Karpas-422 (cell line): ENCODE data around the gene SYDE1. TPM values are rescaled to one million over a fixed set of nuclear protein-coding genes. Genes with fewer than 3 reads are reported as not detected.
A peak's percentile ranks its signal among the peaks of the same experiment; 100 is the strongest.

Source experiments
- DNase-seq: peaks from one replicate; pipeline ENCODE4 v3.0.0-alpha.2; 2015
- H2AFZ ChIP-seq: fragments of 200-600 bp; sonication (generic); 2 replicates; pipeline ENCODE4 v1.6.1; 2014; ENCODE audit warnings: antibody characterized with exemption, low read length, mixed read lengths
- H3K27ac ChIP-seq: fragments of 200-600 bp; sonication (generic); 2 replicates; pipeline ENCODE4 v1.5.1; 2014; ENCODE audit warnings: mild to moderate bottlenecking, low read length, moderate library complexity
- H3K27me3 ChIP-seq: fragments of 200-600 bp; sonication (generic); 2 replicates; pipeline ENCODE4 v1.6.1; 2014; ENCODE audit warnings: low read length, mixed read lengths
- H3K36me3 ChIP-seq: fragments of 200-600 bp; sonication (generic); 2 replicates; pipeline ENCODE4 v1.6.1; 2014; ENCODE audit warnings: low read length, mixed read lengths; ENCODE audit not compliant: insufficient read depth
- H3K4me1 ChIP-seq: fragments of 200-600 bp; sonication (generic); 2 replicates; pipeline ENCODE4 v1.6.1; 2014; ENCODE audit warnings: mild to moderate bottlenecking, low read length, mixed read lengths
- H3K4me2 ChIP-seq: fragments of 200-600 bp; sonication (generic); 2 replicates; pipeline ENCODE4 v1.6.1; 2014; ENCODE audit warnings: low read length, low read depth, mild to moderate bottlenecking; ENCODE audit not compliant: poor library complexity, severe bottlenecking
- H3K4me3 ChIP-seq: fragments of 200-600 bp; sonication (generic); 2 replicates; pipeline ENCODE4 v1.5.1; 2014; ENCODE audit warnings: mild to moderate bottlenecking, antibody characterized with exemption, low read length, mixed read lengths
- H3K79me2 ChIP-seq: fragments of 200-600 bp; sonication (generic); 2 replicates; pipeline ENCODE4 v1.6.1; 2014; ENCODE audit warnings: mild to moderate bottlenecking, low read length, mixed read lengths
- H3K9ac ChIP-seq: fragments of 200-600 bp; sonication (generic); 2 replicates; pipeline ENCODE4 v1.6.0; 2014; ENCODE audit warnings: low read length
- H3K9me2 ChIP-seq: fragments of 200-600 bp; sonication (generic), shearing (Covaris generic); replicated peaks from 2 replicates; pipeline ENCODE4 v1.6.0; 2014; ENCODE audit warnings: mild to moderate bottlenecking, low read length, moderate library complexity; ENCODE audit not compliant: insufficient read depth
- H3K9me3 ChIP-seq: fragments of 300-700, 200-600 bp; sonication (generic); 2 replicates; pipeline ENCODE4 v1.6.1; 2014; ENCODE audit warnings: low read length, mixed read lengths
- H4K20me1 ChIP-seq: fragments of 200-600 bp; sonication (generic); 2 replicates; pipeline ENCODE4 v1.6.1; 2014; ENCODE audit warnings: mild to moderate bottlenecking, antibody characterized with exemption, low read length, low read depth; ENCODE audit not compliant: insufficient read depth
- total RNA-seq: library from RNA; depleted of rRNA; stranded (reverse); fragments of >200 nt; shearing (Covaris generic); gene quantifications from 2 replicates; pipeline ENCODE4 v1.2.3, GENCODE V29; 2014; ENCODE audit warnings: low replicate concordance

SYDE1 gene
- total RNA-seq, 1 experiment from 2014 or later: not detected

- peak overlapping the region; percentile 90 for H3K4me3 ChIP-seq
- peak overlapping the region; percentile 91 for H3K4me2 ChIP-seq
- H2AFZ ChIP-seq: no peak overlapping the region
Measured at GRCh38 chr19:15126131-15126910, 19.1 kb downstream of the SYDE1 start.

GRCh38 chr19:15128162-15128770 lies 21.1 kb downstream of the SYDE1 start:
- H3K9me2 ChIP-seq: no peaks in the 10 kb centered on the region
- peaks cover 12% of the 10 kb centered on the region for H3K4me1 ChIP-seq
- H3K4me2 ChIP-seq: no peak overlapping the region
- H4K20me1 ChIP-seq: no peaks in the 10 kb centered on the region
- no peak overlapping the region for H2AFZ ChIP-seq
- no peaks in the 10 kb centered on the region for H3K27me3 ChIP-seq
- H3K4me3 ChIP-seq: no peak overlapping the region
- H3K9me3 ChIP-seq: no peaks in the 10 kb centered on the region
- H3K36me3 ChIP-seq: no peaks in the 10 kb centered on the region
- peaks cover 17% of the 10 kb centered on the region; the same call in 1 of the 2 replicates for H3K79me2 ChIP-seq
- no peak overlapping the region for H3K27ac ChIP-seq
- no peak overlapping the region for H3K9ac ChIP-seq
- peak; percentile 4 for DNase-seq

More at GRCh38 chr19:15126131-15126910, 19.1 kb downstream of the SYDE1 start:
- Histone ChIP-seq H3K79me2 (peaks cover 19% of the 10 kb centered on the region; the same call in 1 of the 2 replicates), H3K36me3 (no peaks in the 10 kb centered on the region), H3K27me3 (no peaks in the 10 kb centered on the region), H3K9ac (peak overlapping the region; percentile 63), H3K27ac (0 out of 2 replicates have a peak overlapping the region, but pooled peaks have one; percentile 23), H3K9me3 (no peaks in the 10 kb centered on the region), H4K20me1 (no peaks in the 10 kb centered on the region), H3K9me2 (no peaks in the 10 kb centered on the region), H3K4me1 (peaks cover 12% of the 10 kb centered on the region)
- DNase-seq: peak; percentile 36

GRCh38 chr19:15129856-15130585 lies 22.8 kb downstream of the SYDE1 start:
- H3K9ac ChIP-seq: no peak overlapping the region
- no peaks in the 10 kb centered on the region for H4K20me1 ChIP-seq
- H2AFZ ChIP-seq: no peak overlapping the region
- H3K79me2 ChIP-seq: no peaks in the 10 kb centered on the region; the same call in 1 of the 2 replicates
- peak; percentile 15 for DNase-seq
- no peaks in the 10 kb centered on the region for H3K27me3 ChIP-seq
- H3K27ac ChIP-seq: no peak overlapping the region
- no peak overlapping the region for H3K4me3 ChIP-seq
- H3K4me2 ChIP-seq: no peak overlapping the region
- H3K36me3 ChIP-seq: no peaks in the 10 kb centered on the region
- no peaks in the 10 kb centered on the region for H3K9me3 ChIP-seq
- no peaks in the 10 kb centered on the region for H3K9me2 ChIP-seq
- peaks cover 6% of the 10 kb centered on the region for H3K4me1 ChIP-seq

GRCh38 chr19:15136234-15136954 lies 29.2 kb downstream of the SYDE1 start:
- H3K4me2 ChIP-seq: no peak overlapping the region
- no peaks in the 10 kb centered on the region for H3K79me2 ChIP-seq
- H3K4me1 ChIP-seq: no peaks in the 10 kb centered on the region
- no peaks in the 10 kb centered on the region for H3K27me3 ChIP-seq
- H3K36me3 ChIP-seq: no peaks in the 10 kb centered on the region
- H4K20me1 ChIP-seq: no peaks in the 10 kb centered on the region
- H3K9me3 ChIP-seq: no peaks in the 10 kb centered on the region
- H3K4me3 ChIP-seq: no peak overlapping the region
- H3K9me2 ChIP-seq: no peaks in the 10 kb centered on the region
- no peak overlapping the region for H3K27ac ChIP-seq
- no peak overlapping the region for H3K9ac ChIP-seq
- no peak overlapping the region for H2AFZ ChIP-seq
- peak; percentile 5 for DNase-seq

GRCh38 chr19:15137777-15138176 lies 30.6 kb downstream of the SYDE1 start:
- no peaks in the 10 kb centered on the region for H3K27me3 ChIP-seq
- no peaks in the 10 kb centered on the region for H3K79me2 ChIP-seq
- no peak overlapping the region for H3K27ac ChIP-seq
- no peak for DNase-seq
- H3K4me1 ChIP-seq: no peaks in the 10 kb centered on the region
- H3K36me3 ChIP-seq: no peaks in the 10 kb centered on the region
- no peaks in the 10 kb centered on the region for H3K9me2 ChIP-seq
- no peaks in the 10 kb centered on the region for H4K20me1 ChIP-seq
- no peaks in the 10 kb centered on the region for H3K9me3 ChIP-seq
- no peak overlapping the region for H3K4me2 ChIP-seq
- no peak overlapping the region for H3K4me3 ChIP-seq
- H3K9ac ChIP-seq: no peak overlapping the region
- no peak overlapping the region for H2AFZ ChIP-seq

DNA sequence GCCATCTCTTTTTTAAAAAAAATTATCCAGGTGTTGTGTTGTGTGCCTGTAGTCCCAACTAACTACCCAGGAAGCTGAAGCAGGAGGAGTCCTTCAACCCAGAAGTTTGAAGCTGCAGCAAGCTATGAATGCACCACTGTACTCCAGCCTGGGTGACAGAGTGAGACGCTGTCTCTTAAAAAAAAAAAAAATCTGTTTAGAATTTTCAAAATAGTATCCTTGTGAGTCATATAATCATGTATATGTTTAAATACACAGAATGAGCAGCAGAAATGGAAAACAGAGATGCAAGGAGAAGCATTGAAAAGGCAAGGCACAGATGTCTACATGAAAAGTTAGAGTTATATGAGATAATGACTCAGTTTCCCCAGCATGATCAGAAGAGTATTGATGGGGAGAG lies 31.2 kb downstream of the SYDE1 start:
- Histone ChIP-seq H3K27ac (no peak overlapping the region), H3K4me3 (no peak overlapping the region), H2AFZ (no peak overlapping the region), H3K4me1 (no peaks in the 10 kb centered on the region), H3K27me3 (no peaks in the 10 kb centered on the region), H3K4me2 (no peak overlapping the region), H3K79me2 (no peaks in the 10 kb centered on the region), H3K9me2 (no peaks in the 10 kb centered on the region), H4K20me1 (no peaks in the 10 kb centered on the region), H3K9me3 (no peaks in the 10 kb centered on the region), H3K36me3 (no peaks in the 10 kb centered on the region), H3K9ac (no peak overlapping the region)
- peak; percentile 1 for DNase-seq

GRCh38 chr19:15141143-15141542 lies 33.9 kb downstream of the SYDE1 start:
- H3K27ac ChIP-seq: no peak overlapping the region
- H3K36me3 ChIP-seq: no peaks in the 10 kb centered on the region
- H2AFZ ChIP-seq: no peak overlapping the region
- no peaks in the 10 kb centered on the region for H3K9me2 ChIP-seq
- no peaks in the 10 kb centered on the region for H3K79me2 ChIP-seq
- no peaks in the 10 kb centered on the region for H4K20me1 ChIP-seq
- DNase-seq: no peak
- H3K4me1 ChIP-seq: no peaks in the 10 kb centered on the region
- no peak overlapping the region for H3K4me3 ChIP-seq
- H3K27me3 ChIP-seq: no peaks in the 10 kb centered on the region
- no peaks in the 10 kb centered on the region; the same call in 1 of the 2 replicates for H3K9me3 ChIP-seq
- H3K4me2 ChIP-seq: no peak overlapping the region
- no peak overlapping the region for H3K9ac ChIP-seq
